HepG2 (cell line): ENCODE results near the gene NEU4. TPM values are rescaled to one million over a fixed set of nuclear protein-coding genes. Genes with fewer than 3 reads are reported as not detected.
A peak's percentile ranks its signal among the peaks of the same experiment; 100 is the strongest.

Source experiments
- ASH2L ChIP-seq: fragments of 300-600, 200-600 bp; sonication (generic); IDR thresholded peaks from 2 replicates; pipeline ENCODE4 v1.7.0; 2017; ENCODE audit warnings: low read depth, mild to moderate bottlenecking, moderate library complexity, mixed read lengths, low read length; ENCODE audit not compliant: insufficient read length
- HNF4A ChIP-seq: sonication (generic); formaldehyde crosslinking; IDR thresholded peaks from 2 replicates; pipeline ENCODE4 v1.4.0; 2020; ENCODE audit warnings: missing genetic modification reagents
- HNRNPL ChIP-seq: fragments of 200-400 bp; formaldehyde crosslinking; IDR thresholded peaks from 2 replicates; pipeline ENCODE4 v1.6.1; 2017; ENCODE audit warnings: mild to moderate bottlenecking, low read depth, low read length
- KAT7 ChIP-seq: IDR thresholded peaks from 2 replicates; pipeline ENCODE4 v1.6.1; 2018; ENCODE audit warnings: borderline replicate concordance, missing compliant biosample characterization
- KLF16 ChIP-seq, 2 experiments: sonication (generic) in 1 of 2; formaldehyde crosslinking in 1 of 2; IDR thresholded peaks; 2 replicates each; pipeline versions ENCODE4 v1.6.1 to v1.8.0; 2016 to 2023; ENCODE audit warnings: missing genetic modification reagents in 2 of 2, missing compliant biosample characterization in 1 of 2
- ZC3H13 ChIP-seq: sonication (generic); formaldehyde crosslinking; IDR thresholded peaks from 2 replicates; pipeline ENCODE4 v1.8.1; 2023; ENCODE audit warnings: mild to moderate bottlenecking, missing genetic modification reagents, moderate library complexity
- ZNF563 ChIP-seq: sonication (generic); formaldehyde crosslinking; IDR thresholded peaks from 2 replicates; pipeline ENCODE4 v1.8.0; 2022; ENCODE audit warnings: mild to moderate bottlenecking, moderate library complexity, missing genetic modification reagents
- ZNF816 ChIP-seq: sonication (generic); formaldehyde crosslinking; IDR thresholded peaks from 2 replicates; pipeline ENCODE4 v1.8.0; 2022; ENCODE audit warnings: missing genetic modification reagents, mild to moderate bottlenecking, borderline replicate concordance
- polyA plus RNA-seq, 8 experiments: library from polyadenylated mRNA; depleted of rRNA in 3 of 8; stranded (reverse) in 7 of 8; unstranded in 1 of 8; fragments of >200 nt; fragmentation: Illumina TruSeq in 4 of 8; extraction: Trizol in 4 of 8; gene quantifications; 2 replicates each; pipeline versions ENCODE4 v1.2.1 to v1.2.3, GENCODE V29; 2011 to 2016; ENCODE audit warnings: low read depth in 4 of 8, missing spikeins in 1 of 8, mixed read lengths in 1 of 8; ENCODE audit not compliant: insufficient read depth in 1 of 8
- total RNA-seq, 5 experiments: library from RNA; depleted of rRNA; stranded (reverse); fragments of >200 nt; fragmentation: Illumina TruSeq; extraction: Trizol; gene quantifications; 2 replicates each; pipeline ENCODE4 v1.2.3, GENCODE V29; 2016; ENCODE audit warnings: low read depth in 1 of 5
- TF ChIP-seq, protein P1 (sequence below): sonication (generic); formaldehyde crosslinking; IDR thresholded peaks from 2 replicates; pipeline ENCODE4 v1.9.0; 2022; ENCODE audit warnings: low read depth, missing genetic modification reagents
- TF ChIP-seq, protein P2 (sequence below): sonication (generic); formaldehyde crosslinking; IDR thresholded peaks from 2 replicates; pipeline ENCODE4 v1.5.0; 2020; ENCODE audit warnings: mild to moderate bottlenecking, missing genetic modification reagents
- TF ChIP-seq, protein P3 (sequence below): sonication (generic); formaldehyde crosslinking; IDR thresholded peaks from 2 replicates; pipeline ENCODE4 v1.4.0; 2020; ENCODE audit warnings: missing genetic modification reagents
- TF ChIP-seq, protein P4 (sequence below): sonication (generic); formaldehyde crosslinking; IDR thresholded peaks from 2 replicates; pipeline ENCODE4 v1.4.0; 2020; ENCODE audit warnings: low read depth, mild to moderate bottlenecking, missing genetic modification reagents
- TF ChIP-seq, protein P5 (sequence below): sonication (generic); formaldehyde crosslinking; conservative IDR thresholded peaks from 2 replicates; pipeline ENCODE4 v1.4.0; 2020; ENCODE audit warnings: missing genetic modification reagents

The NEU4 gene
- total and polyA plus RNA-seq, 2 of the 13 experiments (the other 11 are each of a cell fraction or from before 2014, with no cell fraction given): 53.5 to 107 TPM

DNA sequence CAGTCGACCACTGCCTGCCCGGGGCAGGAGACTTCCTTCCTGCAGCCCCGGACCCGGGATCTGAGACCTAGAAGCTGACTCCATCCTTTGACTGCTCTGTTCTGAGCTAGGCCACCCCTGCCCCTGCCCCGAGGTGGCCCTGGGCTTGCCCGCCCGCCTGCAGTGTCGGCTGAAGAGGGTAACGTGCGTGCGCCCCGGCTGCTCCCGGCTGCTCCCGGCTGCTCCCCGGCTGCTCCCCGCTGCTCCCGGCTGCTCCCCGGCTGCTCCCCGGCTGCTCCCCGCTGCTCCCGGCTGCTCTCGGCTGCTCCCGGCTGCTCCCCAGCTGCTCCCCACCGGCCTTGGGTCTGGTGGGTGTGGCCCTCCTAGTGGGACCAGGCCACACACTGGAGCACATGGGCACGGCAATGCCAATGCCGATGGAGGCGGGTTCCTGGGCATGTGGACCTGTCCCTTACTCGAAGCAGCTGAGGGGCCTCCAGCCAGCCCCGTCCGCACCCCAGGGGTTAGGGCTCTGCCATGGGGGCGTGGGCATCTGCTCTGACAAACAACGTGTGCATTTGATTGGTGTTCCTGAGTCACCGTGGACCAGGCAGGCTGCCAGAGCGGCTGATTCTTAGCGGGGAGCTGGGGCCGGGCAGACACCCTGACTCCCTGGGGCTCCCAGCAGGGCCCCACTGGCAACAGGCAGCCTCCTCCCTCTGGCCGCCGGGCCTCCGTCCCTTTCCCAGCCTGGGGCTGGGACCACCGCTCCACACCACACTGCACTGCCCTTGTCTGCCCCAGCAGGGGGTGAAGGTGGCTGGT lies 34.4 kb upstream of the NEU4 start (continued):
- TF ChIP-seq, protein P1, sequence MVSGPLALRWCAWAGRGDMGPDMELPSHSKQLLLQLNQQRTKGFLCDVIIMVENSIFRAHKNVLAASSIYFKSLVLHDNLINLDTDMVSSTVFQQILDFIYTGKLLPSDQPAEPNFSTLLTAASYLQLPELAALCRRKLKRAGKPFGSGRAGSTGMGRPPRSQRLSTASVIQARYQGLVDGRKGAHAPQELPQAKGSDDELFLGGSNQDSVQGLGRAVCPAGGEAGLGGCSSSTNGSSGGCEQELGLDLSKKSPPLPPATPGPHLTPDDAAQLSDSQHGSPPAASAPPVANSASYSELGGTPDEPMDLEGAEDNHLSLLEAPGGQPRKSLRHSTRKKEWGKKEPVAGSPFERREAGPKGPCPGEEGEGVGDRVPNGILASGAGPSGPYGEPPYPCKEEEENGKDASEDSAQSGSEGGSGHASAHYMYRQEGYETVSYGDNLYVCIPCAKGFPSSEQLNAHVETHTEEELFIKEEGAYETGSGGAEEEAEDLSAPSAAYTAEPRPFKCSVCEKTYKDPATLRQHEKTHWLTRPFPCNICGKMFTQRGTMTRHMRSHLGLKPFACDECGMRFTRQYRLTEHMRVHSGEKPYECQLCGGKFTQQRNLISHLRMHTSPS (CRISPR knock-in tag): peak; percentile 88
- TF ChIP-seq HNF4A (CRISPR knock-in tag) (no peak), ASH2L (peak; percentile 18), ZNF563 (peak; percentile 80), HNRNPL (peak; percentile 97), ZC3H13 (peak; percentile 40; the same call in 1 of the 2 replicates), ZNF816 (CRISPR knock-in tag) (peak; percentile 90; the same call in 1 of the 2 replicates), KAT7 (no peak), KLF16 (CRISPR knock-in tag; IDR thresholded peaks at IDR 0.05) (peak in 1 of 2 experiments; percentile 22; a peak in 2 of 4 replicates)
- TF ChIP-seq, protein P2, sequence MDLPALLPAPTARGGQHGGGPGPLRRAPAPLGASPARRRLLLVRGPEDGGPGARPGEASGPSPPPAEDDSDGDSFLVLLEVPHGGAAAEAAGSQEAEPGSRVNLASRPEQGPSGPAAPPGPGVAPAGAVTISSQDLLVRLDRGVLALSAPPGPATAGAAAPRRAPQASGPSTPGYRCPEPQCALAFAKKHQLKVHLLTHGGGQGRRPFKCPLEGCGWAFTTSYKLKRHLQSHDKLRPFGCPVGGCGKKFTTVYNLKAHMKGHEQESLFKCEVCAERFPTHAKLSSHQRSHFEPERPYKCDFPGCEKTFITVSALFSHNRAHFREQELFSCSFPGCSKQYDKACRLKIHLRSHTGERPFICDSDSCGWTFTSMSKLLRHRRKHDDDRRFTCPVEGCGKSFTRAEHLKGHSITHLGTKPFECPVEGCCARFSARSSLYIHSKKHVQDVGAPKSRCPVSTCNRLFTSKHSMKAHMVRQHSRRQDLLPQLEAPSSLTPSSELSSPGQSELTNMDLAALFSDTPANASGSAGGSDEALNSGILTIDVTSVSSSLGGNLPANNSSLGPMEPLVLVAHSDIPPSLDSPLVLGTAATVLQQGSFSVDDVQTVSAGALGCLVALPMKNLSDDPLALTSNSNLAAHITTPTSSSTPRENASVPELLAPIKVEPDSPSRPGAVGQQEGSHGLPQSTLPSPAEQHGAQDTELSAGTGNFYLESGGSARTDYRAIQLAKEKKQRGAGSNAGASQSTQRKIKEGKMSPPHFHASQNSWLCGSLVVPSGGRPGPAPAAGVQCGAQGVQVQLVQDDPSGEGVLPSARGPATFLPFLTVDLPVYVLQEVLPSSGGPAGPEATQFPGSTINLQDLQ (CRISPR knock-in tag): peak; percentile 48; the same call in 1 of the 2 replicates
- TF ChIP-seq, protein P3, sequence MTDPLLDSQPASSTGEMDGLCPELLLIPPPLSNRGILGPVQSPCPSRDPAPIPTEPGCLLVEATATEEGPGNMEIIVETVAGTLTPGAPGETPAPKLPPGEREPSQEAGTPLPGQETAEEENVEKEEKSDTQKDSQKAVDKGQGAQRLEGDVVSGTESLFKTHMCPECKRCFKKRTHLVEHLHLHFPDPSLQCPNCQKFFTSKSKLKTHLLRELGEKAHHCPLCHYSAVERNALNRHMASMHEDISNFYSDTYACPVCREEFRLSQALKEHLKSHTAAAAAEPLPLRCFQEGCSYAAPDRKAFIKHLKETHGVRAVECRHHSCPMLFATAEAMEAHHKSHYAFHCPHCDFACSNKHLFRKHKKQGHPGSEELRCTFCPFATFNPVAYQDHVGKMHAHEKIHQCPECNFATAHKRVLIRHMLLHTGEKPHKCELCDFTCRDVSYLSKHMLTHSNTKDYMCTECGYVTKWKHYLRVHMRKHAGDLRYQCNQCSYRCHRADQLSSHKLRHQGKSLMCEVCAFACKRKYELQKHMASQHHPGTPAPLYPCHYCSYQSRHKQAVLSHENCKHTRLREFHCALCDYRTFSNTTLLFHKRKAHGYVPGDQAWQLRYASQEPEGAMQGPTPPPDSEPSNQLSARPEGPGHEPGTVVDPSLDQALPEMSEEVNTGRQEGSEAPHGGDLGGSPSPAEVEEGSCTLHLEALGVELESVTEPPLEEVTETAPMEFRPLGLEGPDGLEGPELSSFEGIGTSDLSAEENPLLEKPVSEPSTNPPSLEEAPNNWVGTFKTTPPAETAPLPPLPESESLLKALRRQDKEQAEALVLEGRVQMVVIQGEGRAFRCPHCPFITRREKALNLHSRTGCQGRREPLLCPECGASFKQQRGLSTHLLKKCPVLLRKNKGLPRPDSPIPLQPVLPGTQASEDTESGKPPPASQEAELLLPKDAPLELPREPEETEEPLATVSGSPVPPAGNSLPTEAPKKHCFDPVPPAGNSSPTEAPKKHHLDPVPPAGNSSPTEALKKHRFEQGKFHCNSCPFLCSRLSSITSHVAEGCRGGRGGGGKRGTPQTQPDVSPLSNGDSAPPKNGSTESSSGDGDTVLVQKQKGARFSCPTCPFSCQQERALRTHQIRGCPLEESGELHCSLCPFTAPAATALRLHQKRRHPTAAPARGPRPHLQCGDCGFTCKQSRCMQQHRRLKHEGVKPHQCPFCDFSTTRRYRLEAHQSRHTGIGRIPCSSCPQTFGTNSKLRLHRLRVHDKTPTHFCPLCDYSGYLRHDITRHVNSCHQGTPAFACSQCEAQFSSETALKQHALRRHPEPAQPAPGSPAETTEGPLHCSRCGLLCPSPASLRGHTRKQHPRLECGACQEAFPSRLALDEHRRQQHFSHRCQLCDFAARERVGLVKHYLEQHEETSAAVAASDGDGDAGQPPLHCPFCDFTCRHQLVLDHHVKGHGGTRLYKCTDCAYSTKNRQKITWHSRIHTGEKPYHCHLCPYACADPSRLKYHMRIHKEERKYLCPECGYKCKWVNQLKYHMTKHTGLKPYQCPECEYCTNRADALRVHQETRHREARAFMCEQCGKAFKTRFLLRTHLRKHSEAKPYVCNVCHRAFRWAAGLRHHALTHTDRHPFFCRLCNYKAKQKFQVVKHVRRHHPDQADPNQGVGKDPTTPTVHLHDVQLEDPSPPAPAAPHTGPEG: no peak
- TF ChIP-seq, protein P4, sequence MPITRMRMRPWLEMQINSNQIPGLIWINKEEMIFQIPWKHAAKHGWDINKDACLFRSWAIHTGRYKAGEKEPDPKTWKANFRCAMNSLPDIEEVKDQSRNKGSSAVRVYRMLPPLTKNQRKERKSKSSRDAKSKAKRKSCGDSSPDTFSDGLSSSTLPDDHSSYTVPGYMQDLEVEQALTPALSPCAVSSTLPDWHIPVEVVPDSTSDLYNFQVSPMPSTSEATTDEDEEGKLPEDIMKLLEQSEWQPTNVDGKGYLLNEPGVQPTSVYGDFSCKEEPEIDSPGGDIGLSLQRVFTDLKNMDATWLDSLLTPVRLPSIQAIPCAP (CRISPR knock-in tag): no peak
- TF ChIP-seq, protein P5, sequence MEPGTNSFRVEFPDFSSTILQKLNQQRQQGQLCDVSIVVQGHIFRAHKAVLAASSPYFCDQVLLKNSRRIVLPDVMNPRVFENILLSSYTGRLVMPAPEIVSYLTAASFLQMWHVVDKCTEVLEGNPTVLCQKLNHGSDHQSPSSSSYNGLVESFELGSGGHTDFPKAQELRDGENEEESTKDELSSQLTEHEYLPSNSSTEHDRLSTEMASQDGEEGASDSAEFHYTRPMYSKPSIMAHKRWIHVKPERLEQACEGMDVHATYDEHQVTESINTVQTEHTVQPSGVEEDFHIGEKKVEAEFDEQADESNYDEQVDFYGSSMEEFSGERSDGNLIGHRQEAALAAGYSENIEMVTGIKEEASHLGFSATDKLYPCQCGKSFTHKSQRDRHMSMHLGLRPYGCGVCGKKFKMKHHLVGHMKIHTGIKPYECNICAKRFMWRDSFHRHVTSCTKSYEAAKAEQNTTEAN (CRISPR knock-in tag): peak; percentile 63; the same call in 1 of the 2 replicates
